ENCODE results near the gene WFIKKN1. TPM values are rescaled to one million over a fixed set of nuclear protein-coding genes. Genes with fewer than 3 reads are reported as not detected.

The WFIKKN1 gene
- total and polyA plus RNA-seq, 2 of the 13 experiments (the other 11 are each of a cell fraction or from before 2014, with no cell fraction given), result 1.7 to 4.9 TPM

DNA sequence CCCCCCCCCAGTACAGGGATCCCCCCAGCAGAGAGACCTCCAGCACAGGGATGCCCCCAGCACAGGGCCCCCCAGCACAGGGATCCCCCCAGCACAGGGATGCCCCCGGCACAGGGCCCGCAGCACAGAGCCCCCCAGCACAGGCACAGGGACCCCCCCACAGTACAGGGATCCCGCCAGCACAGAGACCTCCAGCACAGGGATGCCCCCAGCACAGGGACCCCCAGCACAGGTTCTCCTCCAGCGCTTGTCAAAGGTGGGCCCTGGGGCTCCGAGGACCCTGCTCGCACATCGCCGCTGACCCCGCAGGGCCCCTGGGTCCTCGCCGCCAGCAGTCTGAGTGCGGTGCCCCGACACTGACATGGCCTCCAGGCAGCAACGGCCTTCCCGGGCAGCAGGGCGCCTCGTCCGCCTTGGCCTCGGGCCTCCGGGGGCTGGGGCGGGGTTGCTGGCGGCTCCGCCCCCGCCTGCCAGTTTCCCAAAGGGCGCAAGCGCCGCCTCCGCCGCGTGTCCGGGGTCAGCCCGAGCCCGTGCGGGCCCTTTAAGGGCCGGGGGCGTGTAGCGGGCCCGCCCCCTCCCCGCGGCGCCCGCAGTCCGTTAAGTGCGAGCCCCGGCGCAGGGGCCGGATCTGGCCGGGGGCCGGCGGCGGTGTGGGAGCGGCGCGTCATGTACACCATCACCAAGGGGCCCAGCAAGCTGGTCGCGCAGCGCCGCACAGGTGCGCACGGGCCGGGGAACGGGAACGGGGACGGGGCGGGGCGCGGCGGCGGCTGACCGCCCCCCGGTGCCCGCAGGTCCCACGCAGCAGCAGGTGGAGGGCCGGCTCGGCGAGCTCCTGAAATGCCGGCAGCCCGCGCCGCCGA, 10.8 kb downstream of the WFIKKN1 start, which contains the start of gene MCRIP2 (continued):
- TF ChIP-seq SRSF4 (IDR thresholded peaks at IDR 0.05; ENCODE audit: low read depth, low read length, poor library complexity, severe bottlenecking) (no peak), KDM4B (CRISPR knock-in tag; IDR thresholded peaks at IDR 0.05) (no peak), GABPB1 (CRISPR knock-in tag; IDR thresholded peaks at IDR 0.05) (peak; percentile 59; the same call in 1 of the 2 replicates), TCF7L2 (IDR thresholded peaks at IDR 0.05; ENCODE audit: low read depth, low read length) (no peak), EHMT2 (IDR thresholded peaks at IDR 0.05; ENCODE audit: borderline replicate concordance, low read depth, low read length) (no peak), RFX3 (CRISPR knock-in tag; IDR thresholded peaks at IDR 0.05) (no peak), ZNF446 (CRISPR knock-in tag; IDR thresholded peaks at IDR 0.05) (no peak), PLRG1 (conservative IDR thresholded peaks at IDR 0.05) (no peak), KDM5A (IDR thresholded peaks at IDR 0.05; ENCODE audit: borderline replicate concordance, low read length) (no peak), RNF2 (conservative IDR thresholded peaks at IDR 0.05; ENCODE audit: low read depth) (no peak; the same call in 1 of the 2 replicates), ZNF644 (CRISPR knock-in tag; IDR thresholded peaks at IDR 0.05; ENCODE audit: low read depth) (no peak), CAMTA2 (CRISPR knock-in tag; IDR thresholded peaks at IDR 0.05; ENCODE audit: borderline replicate concordance) (0 out of 2 replicates have a peak, but pooled peaks have one; percentile 84), AGO2 (optimal IDR thresholded peaks at IDR 0.05; ENCODE audit: low read depth, low read length) (peak; percentile 26), ZNF264 (CRISPR knock-in tag; IDR thresholded peaks at IDR 0.05) (no peak), ZNF598 (CRISPR knock-in tag; IDR thresholded peaks at IDR 0.05; ENCODE audit: borderline replicate concordance) (no peak), ZNF124 (CRISPR knock-in tag; IDR thresholded peaks at IDR 0.05) (no peak), TBP (CRISPR knock-in tag; IDR thresholded peaks at IDR 0.05) (no peak), SP140L (CRISPR knock-in tag; IDR thresholded peaks at IDR 0.05; ENCODE audit: borderline replicate concordance) (no peak), ZNF343 (CRISPR knock-in tag; IDR thresholded peaks at IDR 0.05) (no peak), ZNF101 (CRISPR knock-in tag; IDR thresholded peaks at IDR 0.05; ENCODE audit: borderline replicate concordance, low read depth) (no peak), SPEN (CRISPR knock-in tag; IDR thresholded peaks at IDR 0.05; ENCODE audit: low read depth) (peak; percentile 78)
- TF ChIP-seq, protein P1, sequence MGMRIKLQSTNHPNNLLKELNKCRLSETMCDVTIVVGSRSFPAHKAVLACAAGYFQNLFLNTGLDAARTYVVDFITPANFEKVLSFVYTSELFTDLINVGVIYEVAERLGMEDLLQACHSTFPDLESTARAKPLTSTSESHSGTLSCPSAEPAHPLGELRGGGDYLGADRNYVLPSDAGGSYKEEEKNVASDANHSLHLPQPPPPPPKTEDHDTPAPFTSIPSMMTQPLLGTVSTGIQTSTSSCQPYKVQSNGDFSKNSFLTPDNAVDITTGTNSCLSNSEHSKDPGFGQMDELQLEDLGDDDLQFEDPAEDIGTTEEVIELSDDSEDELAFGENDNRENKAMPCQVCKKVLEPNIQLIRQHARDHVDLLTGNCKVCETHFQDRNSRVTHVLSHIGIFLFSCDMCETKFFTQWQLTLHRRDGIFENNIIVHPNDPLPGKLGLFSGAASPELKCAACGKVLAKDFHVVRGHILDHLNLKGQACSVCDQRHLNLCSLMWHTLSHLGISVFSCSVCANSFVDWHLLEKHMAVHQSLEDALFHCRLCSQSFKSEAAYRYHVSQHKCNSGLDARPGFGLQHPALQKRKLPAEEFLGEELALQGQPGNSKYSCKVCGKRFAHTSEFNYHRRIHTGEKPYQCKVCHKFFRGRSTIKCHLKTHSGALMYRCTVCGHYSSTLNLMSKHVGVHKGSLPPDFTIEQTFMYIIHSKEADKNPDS (CRISPR knock-in tag; IDR thresholded peaks at IDR 0.05), result peak; percentile 67; the same call in 1 of the 2 replicates
- TF ChIP-seq, protein P2, sequence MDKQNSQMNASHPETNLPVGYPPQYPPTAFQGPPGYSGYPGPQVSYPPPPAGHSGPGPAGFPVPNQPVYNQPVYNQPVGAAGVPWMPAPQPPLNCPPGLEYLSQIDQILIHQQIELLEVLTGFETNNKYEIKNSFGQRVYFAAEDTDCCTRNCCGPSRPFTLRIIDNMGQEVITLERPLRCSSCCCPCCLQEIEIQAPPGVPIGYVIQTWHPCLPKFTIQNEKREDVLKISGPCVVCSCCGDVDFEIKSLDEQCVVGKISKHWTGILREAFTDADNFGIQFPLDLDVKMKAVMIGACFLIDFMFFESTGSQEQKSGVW (CRISPR knock-in tag; IDR thresholded peaks at IDR 0.05; ENCODE audit: borderline replicate concordance), result no peak
